NCI-H1105 (cell line): ENCODE data around the gene MAP6.
A peak's percentile ranks its signal among the peaks of the same experiment; 100 is the strongest.
"Not testable (repeated sequence)": the region's sequence is repeated elsewhere in the genome, so short reads cannot be mapped to it uniquely, and the experiment has no call there.

Experiments
- DNase-seq: peaks from one replicate; lab custom pipeline; 2025; lab: John Stamatoyannopoulos, UW

The MAP6 gene

GRCh38 chr11:75668451-75669297 lies at the start of gene MAP6:
Gene MAP6, minus strand, starts transcription at chr11:75669038. Its CDS starts 669 bp downstream, at chr11:75668369.
- DNase-seq: peak; percentile 78

DNA sequence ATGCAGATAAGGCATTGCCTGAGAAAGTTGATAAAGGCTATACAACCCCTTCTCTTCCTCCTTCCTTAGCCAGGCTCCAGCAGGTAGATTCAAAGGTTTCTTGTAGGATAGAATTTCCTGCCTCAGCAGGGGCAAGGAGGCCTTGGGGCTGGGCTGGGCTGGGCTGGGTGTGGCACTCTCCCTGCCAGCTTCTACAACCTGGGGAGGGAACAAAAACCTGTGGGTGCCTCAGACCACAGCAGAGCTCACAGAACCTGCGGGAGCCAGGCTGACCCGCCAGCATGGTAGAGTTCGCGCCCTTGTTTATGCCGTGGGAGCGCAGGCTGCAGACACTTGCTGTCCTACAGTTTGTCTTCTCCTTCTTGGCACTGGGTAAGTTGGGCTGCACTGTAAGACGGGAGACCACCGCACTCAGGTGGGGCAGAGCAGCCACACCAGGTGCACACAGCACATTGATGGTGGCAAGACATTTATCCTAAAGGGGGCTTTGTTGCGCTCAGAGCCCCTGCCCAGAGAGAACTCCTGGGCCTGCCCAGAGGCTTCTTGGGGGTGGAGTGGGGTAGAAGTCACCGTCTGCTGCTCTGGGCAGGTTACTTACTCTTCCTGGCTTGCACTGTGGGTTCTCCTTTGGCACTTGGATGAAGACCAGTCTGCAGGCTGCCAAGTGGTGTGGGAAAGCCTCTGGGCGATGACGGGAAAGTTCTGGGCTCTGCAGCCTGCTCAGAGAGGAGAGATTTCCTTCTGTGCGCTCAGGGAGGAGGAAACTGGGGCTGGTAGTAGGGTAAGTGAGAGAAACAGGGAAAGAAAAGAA lies 49.0 kb upstream of the MAP6 start, which contains the start of gene MOGAT2:
TSS of gene MOGAT2 (plus strand) at position 231 of the 811 bp plus-strand sequence. CDS start at position 282, 51 bp downstream.
- no peak for DNase-seq

- no peak for DNase-seq
These were observed 47.8 kb upstream of the MAP6 start for GRCh38 chr11:75716659-75717058.

DNA sequence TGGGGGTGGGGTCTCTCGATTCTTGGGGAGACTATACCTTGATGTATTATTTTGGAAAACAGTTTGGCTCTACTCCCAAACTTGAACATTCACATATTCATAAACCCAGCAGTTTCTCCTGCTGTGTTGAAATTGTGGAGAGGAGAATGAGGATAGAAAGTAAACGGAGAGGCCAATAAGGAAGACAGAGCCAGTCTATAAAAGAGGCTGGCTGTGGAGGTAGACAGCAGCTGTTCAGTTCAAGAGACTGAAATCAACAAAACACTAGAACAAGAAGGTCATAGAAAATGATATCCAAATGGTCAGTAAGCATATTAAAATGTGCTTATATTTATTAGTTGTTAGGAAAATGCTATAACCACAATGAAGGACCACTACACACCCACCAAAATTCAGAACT lies 46.9 kb upstream of the MAP6 start:
- DNase-seq: no peak

- DNase-seq: no peak
These were observed 45.4 kb upstream of the MAP6 start for GRCh38 chr11:75714211-75714610.

DNA sequence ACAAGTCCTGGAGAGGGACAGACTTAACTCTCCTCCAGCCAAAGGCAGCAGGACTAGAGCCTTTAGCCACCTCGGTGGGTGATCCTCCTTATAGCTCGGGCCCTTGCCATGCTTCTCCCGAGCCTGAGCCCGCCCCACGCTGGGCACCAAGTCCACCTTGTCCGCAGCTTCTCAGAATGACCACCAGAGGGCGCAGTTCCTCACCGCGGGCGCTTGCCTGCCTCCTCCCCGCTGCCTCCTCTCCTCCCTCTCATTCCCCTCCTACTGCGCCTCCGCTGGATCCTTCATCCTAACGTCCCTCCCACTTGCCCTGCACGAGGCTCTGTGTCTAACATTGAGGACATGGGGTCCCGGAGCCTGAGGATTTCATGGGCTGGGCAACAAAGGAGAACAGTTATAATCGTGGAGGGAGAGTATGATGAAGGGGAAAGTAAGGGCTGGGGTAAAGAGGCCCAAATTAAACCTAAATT lies 37.5 kb upstream of the MAP6 start:
- DNase-seq: peak; percentile 67

DNA sequence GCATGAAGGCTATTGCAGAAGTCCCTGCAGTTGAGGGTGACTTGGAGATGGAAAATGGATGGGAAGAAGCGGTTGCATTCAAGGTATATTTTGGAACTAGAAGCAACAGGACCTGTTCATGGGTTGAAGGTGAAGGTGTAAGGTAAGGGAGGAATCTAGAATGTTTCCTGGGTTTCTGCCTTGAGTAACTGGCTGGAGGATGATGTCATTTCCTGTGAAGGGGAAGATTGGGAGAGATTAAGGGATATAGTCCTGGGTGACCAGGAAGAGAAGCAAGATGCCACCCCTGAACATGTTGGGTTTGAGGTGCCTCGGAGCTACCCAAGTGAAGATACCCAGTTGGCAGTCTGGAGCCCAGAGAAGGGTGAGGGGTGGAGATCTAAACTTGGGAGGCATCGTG lies 36.7 kb upstream of the MAP6 start:
- no peak for DNase-seq

- DNase-seq: no peak
These were observed 34.9 kb upstream of the MAP6 start for GRCh38 chr11:75703695-75704237.

- DNase-seq: no peak
These were observed 32.1 kb upstream of the MAP6 start for GRCh38 chr11:75700940-75701339.

DNA sequence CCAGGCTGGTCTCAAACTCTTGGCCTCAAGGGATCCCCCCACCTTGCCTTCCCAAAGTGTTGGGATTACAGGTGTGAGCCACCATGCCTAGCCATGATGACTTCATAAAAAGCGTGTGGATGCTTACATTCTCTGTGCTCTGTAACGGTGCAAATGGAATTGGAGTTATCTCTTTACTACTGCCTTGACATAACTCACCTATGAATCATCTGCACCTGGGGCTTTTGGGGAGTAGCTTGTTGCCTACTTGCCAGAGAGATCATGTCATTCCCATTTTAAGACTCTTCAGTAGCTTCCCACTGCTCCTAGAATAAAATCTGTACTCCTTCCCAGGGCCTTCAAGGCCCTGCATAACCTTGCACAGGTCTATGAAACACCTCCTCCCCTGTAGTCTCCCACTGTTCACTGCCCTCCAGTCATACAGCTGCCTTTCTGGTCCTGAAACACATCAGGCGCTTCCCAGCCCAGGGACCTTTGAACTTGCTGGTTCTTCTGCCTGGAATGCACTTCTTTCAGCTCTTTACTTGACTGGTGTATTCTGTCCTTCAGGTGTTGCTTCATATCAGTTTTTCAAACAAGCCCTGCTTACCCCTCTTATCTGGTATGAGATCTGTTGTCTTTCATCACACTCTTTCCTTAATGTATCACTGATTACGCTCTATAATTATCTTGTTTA lies 29.2 kb upstream of the MAP6 start:
- DNase-seq: no peak

DNA sequence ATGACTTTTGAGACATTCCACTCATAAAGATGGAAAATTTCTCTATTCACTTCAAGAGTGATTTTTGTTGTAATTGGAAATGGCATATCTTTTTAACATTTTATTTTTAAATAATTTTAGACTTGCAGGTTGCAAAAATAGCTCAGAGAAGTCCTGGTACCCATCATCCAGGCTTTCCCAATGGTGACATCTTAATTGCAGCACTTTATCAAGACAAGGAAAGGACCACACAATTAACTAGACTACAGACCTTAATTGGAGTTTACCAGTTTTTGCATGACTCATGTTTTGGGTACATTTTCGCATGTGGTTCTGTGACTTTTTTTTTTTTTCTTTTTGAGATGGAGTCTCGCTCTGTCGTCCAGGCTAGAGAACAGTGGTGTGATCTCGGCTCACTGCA lies 23.0 kb upstream of the MAP6 start:
- no peak for DNase-seq

DNA sequence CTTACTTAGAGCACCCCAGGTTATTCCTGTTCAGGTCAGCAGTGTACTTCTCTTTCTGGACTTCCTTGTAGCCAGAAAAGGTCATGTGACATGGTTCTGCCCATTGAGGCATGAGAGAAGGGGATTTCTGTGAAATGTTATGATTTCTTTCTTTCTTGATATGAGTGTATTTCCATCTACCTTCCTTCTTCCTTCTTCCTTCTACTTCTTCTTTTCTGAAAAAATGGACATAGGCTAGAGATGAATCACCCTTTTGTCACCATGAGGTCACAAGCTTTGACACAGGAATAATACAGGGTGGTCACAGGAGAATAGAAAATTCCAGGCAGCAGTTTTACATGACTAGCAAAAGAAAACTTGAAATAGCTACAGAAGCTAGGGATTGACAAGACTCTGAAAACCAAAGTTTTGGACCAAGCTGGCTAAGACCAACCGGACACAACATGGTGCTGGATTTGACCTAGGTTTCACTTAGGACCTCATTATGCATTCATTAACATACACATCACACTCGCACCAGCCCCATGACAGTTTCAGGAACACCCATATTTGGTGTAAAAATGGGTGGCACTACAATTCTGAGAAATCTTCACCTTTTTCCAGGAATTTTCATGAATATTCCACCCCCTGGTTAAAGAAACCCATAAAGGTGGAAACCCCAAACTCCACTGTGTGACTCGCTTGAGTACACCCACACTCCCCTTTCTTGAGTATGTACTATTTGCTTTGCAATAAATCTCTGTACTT lies 21.2 kb upstream of the MAP6 start:
- no peak for DNase-seq

DNA sequence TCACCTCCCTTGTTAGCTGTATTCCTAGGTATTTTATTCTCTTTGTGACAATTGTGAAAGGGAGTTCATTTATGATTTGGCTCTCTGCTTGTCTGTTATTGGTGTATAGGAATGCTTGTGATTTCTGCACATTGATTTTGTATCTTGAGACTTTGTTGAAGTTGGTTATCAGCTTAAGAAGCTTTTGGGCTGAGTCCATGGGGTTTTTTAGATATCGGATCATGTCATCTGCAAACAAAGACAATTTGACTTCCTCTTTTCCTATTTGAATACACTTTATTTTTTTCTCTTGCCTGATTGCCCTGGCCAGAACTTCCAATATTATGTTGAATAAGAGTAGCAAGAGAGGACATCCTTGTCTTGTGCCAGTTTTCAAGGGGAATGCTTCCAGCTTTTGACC lies 15.0 kb upstream of the MAP6 start:
- not testable (repeated sequence) for DNase-seq

DNA sequence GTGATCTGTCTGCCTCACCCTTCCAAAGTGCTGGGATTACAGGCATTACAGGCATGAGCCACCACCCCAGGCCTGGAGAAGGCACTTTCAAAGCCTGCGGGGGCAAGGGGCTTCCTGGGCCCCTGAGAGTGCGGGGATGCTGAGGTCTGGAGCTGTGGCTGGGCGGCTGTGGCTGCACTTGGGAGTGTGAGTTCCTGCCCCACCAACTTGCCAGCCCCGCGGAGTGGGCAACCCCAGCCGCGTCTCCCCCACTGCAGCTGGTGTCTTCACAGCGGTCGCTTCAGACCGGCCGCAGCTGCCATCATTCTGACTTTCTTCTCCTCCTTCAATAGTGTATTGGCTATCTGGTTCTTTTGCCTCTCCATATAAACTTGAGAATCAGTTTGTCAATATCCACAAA lies 10.7 kb upstream of the MAP6 start:
- no peak for DNase-seq

- no peak for DNase-seq
These were observed 9.9 kb upstream of the MAP6 start for GRCh38 chr11:75678620-75679259.

DNA sequence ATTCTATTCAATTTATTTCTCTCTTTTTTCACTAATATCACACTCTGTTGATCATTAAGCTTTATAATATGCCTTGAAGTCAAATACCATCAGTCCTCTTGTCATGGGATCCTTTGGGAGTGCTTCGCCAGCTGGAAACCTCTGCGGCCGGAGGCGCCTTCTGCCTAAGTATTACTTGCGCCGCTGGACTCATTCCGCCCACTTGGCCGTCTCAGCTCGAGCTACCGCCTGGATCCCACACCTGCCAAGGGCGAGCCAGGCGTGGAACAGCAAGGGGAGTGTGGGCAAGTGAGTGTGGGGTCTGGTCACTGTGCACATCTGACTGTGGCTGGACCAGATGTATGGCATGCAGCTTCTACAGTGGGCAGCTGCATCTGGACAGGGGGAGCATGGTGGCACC lies 9.1 kb upstream of the MAP6 start:
- no peak for DNase-seq

DNA sequence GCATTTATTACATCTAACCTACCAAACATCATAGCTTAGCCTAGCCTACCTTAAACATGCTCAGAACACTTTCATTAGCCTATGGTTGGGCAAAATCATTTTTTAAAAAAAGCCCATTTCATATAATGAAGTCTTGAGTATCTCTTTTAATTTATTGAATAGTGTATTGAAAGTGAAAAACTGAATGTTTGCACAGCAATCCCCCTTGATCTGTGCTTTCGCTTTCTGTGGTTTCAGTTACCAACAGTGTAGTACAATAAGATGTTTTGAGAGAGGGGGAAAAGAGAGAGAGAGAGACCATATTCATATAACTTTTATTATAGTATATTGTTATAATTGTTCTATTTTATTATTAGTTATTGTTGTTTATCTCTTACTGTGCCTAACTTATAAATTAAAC lies 8.4 kb upstream of the MAP6 start:
- no peak for DNase-seq

DNA sequence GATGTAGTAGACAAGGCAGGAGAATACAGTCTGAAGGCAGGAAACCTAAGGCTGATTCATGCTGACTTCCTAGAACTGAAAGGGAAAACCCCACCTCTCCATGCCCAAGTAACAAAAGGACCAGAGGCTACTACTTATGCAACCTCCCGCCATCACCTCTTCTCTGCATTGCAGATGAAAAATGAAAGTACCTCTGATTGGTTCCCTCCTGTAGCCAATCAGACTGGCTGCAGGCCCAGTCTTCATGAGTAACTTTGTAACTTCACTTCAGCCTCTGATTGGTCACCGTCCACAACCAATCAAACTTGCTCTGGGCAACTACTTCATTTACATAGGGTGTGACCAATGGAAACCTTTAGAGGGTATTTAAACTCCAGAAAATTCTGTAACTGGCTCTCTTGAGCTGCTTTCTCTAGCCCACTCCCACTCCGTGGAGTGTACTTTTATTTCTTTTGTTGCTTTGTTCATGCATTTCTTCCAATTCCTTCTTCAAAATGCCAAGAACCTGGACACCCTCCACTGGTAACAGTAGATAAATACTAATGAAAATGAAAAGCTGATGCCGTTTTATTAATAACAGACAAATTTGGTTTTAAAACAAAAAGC lies 5.2 kb upstream of the MAP6 start:
- DNase-seq: no peak

DNA sequence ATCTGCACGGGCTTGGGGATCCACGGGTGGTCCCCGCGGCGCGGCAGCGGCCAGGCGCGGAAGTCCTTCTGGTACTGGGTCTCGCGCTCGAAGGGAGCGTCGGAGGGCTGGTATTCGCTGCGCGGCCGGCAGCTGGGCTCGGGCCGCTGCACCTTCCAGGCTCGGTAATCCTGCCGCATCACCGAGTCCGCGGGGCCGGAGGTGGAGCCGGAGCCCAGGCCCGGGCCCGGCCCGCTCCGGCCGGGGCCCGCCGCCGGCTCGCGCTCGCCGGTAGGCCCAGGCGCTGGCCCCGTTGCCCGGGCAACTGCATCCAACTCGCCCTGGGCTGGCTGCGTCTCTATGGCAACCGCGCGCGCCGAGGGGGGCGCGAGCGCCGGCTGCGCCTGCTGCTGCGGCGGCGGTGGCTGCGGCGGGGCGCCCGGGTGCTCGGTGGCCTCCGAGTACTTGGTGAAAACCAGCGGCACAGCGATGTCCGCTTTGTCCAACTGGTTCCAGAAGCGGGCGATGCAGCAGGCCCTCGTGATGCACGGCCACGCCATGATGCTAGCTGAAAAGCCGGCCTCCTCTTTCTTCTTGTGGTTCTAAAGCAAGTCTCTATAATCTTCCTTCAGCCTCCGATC lies 897 bp downstream of the MAP6 start:
- DNase-seq: peak; percentile 86

DNA sequence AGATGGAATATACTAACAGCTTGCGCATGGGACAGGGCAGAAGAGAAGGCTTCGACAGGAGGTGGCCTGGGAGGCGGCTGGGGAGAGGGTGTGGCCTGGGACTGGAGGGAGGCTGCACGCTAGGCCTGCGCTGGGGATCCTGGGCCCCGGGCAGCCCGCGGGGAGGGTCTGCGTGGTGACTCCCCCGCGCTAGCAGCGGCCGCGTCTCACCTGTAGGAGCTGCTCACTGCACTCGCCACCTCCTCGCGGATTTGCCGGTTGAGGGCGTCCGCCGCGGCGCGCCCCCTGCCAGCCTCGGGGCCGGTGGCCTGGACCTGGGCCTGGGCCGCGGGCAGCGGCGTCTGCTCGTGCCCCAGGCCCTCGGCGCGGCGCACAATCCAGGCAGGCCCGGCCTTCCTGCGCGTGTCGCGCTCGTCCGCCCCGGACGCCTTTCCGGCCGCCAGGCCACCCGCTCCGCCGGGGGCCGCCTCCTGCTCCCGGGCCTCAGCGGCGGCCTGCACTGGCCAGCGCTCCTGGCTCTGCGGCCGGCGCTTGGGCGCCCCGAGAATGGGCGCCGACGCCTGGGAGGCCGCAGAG lies 1.5 kb downstream of the MAP6 start:
- peak; percentile 45 for DNase-seq
